ENCODE measurements around the gene GLRB. TPM values are rescaled to one million over a fixed set of nuclear protein-coding genes. Genes with fewer than 3 reads are reported as not detected.

The GLRB gene
- total RNA-seq, 1 experiment from 2014 or later: 0.70 TPM

DNA sequence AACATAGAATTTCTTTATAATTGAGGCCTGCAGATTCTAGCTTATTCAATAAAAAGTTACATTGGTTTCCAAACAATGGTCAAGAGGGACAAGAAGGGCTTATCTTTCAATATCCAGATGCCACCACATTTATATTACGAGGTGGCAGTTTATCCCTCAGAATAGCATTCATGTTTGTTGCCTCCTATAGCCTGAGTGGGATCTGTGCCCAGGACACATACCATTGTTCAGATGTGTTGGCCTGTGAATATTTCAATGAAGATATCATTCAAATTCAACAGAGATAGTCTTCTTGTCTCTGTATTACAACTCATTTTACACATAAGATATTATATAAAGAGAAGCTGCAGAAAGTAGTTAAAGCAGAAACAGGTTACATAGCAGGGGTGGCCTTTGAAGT, 20.5 kb downstream of the GLRB start:
- no peak overlapping the region for H3K27ac Mint-ChIP-seq
- no peak for DNase-seq
- WGBS (ENCODE audit: extremely low coverage, insufficient read length, low lambda C conversion rate): no CpG with 5 or more reads among the region's 1 CpG

More for the DNA sequence above, 20.5 kb downstream of the GLRB start:
- H2BK20ac ChIP-seq (ENCODE audit: low read depth, low read length, poor library complexity, severe bottlenecking): no peak overlapping the region
- no peak overlapping the region for H3K56ac ChIP-seq (ENCODE audit: insufficient read length, low read depth, low read length)
- H3K9ac ChIP-seq (ENCODE audit: extremely low read depth, insufficient read length, low read length): no peak overlapping the region
- no peak overlapping the region for H3K14ac ChIP-seq (ENCODE audit: insufficient read depth, low read length)
- H3K23ac ChIP-seq (ENCODE audit: insufficient read length, low read depth, low read length): no peak overlapping the region
- H2AK5ac ChIP-seq (ENCODE audit: insufficient read length, low read length): no peak overlapping the region
- H3K9me3 ChIP-seq (ENCODE audit: control insufficient read depth, low read depth, low read length): no peaks in the 10 kb centered on the region
- Mint-ChIP-seq H3K9me3 (no peaks in the 10 kb centered on the region), H3K36me3 (ENCODE audit: insufficient read depth in 1 of 3, low read depth in 3 of 3) (no peaks in the 10 kb centered on the region), H3K4me3 (no peak overlapping the region), H3K4me1 (no peaks in the 10 kb centered on the region), H3K27me3 (ENCODE audit: low read depth) (no peaks in the 10 kb centered on the region; the same call in 1 of the 2 replicates)
- no peak overlapping the region for H3K4ac ChIP-seq (ENCODE audit: low read depth, low read length)
- no peak overlapping the region for H3T11ph ChIP-seq (ENCODE audit: low read length)
- H2BK12ac ChIP-seq (ENCODE audit: insufficient read length, low read depth, low read length): no peak overlapping the region
- H2BK5ac ChIP-seq (ENCODE audit: insufficient read length, low read length): no peak overlapping the region
- no peaks in the 10 kb centered on the region for H3K4me1 ChIP-seq (ENCODE audit: insufficient read depth, low read length)
- no peak overlapping the region for H4K8ac ChIP-seq (replicated peaks; ENCODE audit: insufficient read length, low read depth, low read length)
- no peak overlapping the region for H3K27ac ChIP-seq (ENCODE audit: insufficient read length, low read depth, low read length)
- H3K79me2 ChIP-seq (ENCODE audit: insufficient read depth, low read length): no peaks in the 10 kb centered on the region
- no peak overlapping the region for H2BK120ac ChIP-seq (ENCODE audit: low read depth, low read length, poor library complexity, severe bottlenecking)
- H2BK15ac ChIP-seq (ENCODE audit: low read depth, low read length): no peak overlapping the region
- H4K91ac ChIP-seq (ENCODE audit: insufficient read length, low read depth, low read length): no peak overlapping the region
- no peak overlapping the region for H3K18ac ChIP-seq (ENCODE audit: insufficient read length, low read depth, low read length)
- H2AFZ ChIP-seq (ENCODE audit: low read length): no peak overlapping the region
- no peaks in the 10 kb centered on the region for H3K79me1 ChIP-seq (ENCODE audit: insufficient read depth, low read depth, low read length, poor library complexity, severe bottlenecking)
- TF ChIP-seq, protein P1, sequence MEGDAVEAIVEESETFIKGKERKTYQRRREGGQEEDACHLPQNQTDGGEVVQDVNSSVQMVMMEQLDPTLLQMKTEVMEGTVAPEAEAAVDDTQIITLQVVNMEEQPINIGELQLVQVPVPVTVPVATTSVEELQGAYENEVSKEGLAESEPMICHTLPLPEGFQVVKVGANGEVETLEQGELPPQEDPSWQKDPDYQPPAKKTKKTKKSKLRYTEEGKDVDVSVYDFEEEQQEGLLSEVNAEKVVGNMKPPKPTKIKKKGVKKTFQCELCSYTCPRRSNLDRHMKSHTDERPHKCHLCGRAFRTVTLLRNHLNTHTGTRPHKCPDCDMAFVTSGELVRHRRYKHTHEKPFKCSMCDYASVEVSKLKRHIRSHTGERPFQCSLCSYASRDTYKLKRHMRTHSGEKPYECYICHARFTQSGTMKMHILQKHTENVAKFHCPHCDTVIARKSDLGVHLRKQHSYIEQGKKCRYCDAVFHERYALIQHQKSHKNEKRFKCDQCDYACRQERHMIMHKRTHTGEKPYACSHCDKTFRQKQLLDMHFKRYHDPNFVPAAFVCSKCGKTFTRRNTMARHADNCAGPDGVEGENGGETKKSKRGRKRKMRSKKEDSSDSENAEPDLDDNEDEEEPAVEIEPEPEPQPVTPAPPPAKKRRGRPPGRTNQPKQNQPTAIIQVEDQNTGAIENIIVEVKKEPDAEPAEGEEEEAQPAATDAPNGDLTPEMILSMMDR (conservative IDR thresholded peaks at IDR 0.05): no peak
- H4K20me1 ChIP-seq (ENCODE audit: control insufficient read depth, insufficient read depth, insufficient read length): no peaks in the 10 kb centered on the region
- H3K27me3 ChIP-seq (ENCODE audit: insufficient read depth, low read length): no peaks in the 10 kb centered on the region
- H3K23me2 ChIP-seq (ENCODE audit: insufficient read length, low read depth, low read length, poor library complexity, severe bottlenecking): no peaks in the 10 kb centered on the region
- no peak overlapping the region for H4K5ac ChIP-seq (ENCODE audit: insufficient read length, low read depth, low read length)
- no peak overlapping the region for H3K4me2 ChIP-seq (ENCODE audit: insufficient read depth, insufficient read length, low read length)

Data from H9 (cell line).